ENCODE data around the gene WDR6. TPM values are rescaled to one million over a fixed set of nuclear protein-coding genes. Genes with fewer than 3 reads are reported as not detected.

The WDR6 gene
- total and polyA plus RNA-seq, 10 of the 15 experiments (the other 5 are each of a cell fraction or from before 2014, with no cell fraction given), result 21.3 to 169 (median 107) TPM

DNA sequence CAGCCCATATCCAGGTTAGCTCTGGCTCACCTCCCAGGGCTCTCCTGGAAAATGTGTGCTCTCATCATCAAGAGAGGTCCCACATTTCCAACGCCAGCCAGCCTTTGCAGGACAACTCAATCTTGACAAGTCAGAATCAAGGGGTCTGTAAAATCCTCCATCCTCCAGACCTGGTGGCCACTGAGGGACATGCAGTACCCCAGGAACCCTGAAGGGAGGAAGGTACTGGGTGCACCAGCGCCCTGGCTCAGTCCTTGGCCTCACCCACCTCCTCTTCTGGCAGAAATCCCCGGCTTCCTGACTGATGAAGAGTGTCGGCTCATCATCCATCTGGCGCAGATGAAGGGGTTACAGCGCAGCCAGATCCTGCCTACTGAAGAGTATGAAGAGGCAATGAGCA lies 6.0 kb upstream of the WDR6 start:
- WGBS (ENCODE audit: insufficient coverage, insufficient replicate concordance, low lambda C conversion rate, missing lambda C conversion rate), result 97% methylated on average over 6 of the region's 6 CpGs
- Histone ChIP-seq H3K79me2 (ENCODE audit: control insufficient read depth, insufficient read depth, low read length) (no peaks in the 10 kb centered on the region; the same call in 1 of the 2 replicates), H3K9ac (ENCODE audit: control insufficient read depth, insufficient read depth, low read length) (no peak overlapping the region), H3K4me2 (ENCODE audit: control insufficient read depth, insufficient read depth) (no peak overlapping the region), H3K9me3 (replicated peaks; ENCODE audit: control insufficient read depth, insufficient read depth, low read length) (no peaks in the 10 kb centered on the region), H3K36me3 (ENCODE audit: control insufficient read depth in 2 of 2, insufficient read depth in 2 of 2, low read length in 1 of 2) (no peaks in the 10 kb centered on the region), H2AFZ (ENCODE audit: control insufficient read depth, low read depth, low read length) (no peak overlapping the region), H3K27me3 (replicated peaks in 1 of 2; ENCODE audit: control insufficient read depth in 2 of 2, insufficient read depth in 2 of 2, low read length in 1 of 2) (no peaks in the 10 kb centered on the region), H3K4me1 (ENCODE audit: control insufficient read depth, insufficient read depth, low read length) (peaks cover 3% of the 10 kb centered on the region), H4K20me1 (ENCODE audit: control insufficient read depth, insufficient read depth) (no peaks in the 10 kb centered on the region), H3K4me3 (no peak overlapping the region), H3K27ac (ENCODE audit: control insufficient read depth, insufficient read depth) (no peak overlapping the region)
- no peak for FAIRE-seq
- BruUV-seq (replicated peaks), result no TSS peak
- RAD21 ChIA-PET (ENCODE audit: unreplicated experiment), result no interaction called here
- CTCF ChIA-PET, result no interaction called here
- TF ChIP-seq NR2C2 (IDR thresholded peaks at IDR 0.05; ENCODE audit: borderline replicate concordance, control insufficient read depth, insufficient read length, low read depth), result no peak
- no peak for TF ChIP-seq ZBTB33 (IDR thresholded peaks at IDR 0.05)
- TF ChIP-seq, protein P1, sequence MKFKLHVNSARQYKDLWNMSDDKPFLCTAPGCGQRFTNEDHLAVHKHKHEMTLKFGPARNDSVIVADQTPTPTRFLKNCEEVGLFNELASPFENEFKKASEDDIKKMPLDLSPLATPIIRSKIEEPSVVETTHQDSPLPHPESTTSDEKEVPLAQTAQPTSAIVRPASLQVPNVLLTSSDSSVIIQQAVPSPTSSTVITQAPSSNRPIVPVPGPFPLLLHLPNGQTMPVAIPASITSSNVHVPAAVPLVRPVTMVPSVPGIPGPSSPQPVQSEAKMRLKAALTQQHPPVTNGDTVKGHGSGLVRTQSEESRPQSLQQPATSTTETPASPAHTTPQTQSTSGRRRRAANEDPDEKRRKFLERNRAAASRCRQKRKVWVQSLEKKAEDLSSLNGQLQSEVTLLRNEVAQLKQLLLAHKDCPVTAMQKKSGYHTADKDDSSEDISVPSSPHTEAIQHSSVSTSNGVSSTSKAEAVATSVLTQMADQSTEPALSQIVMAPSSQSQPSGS (IDR thresholded peaks at IDR 0.05; ENCODE audit: low read length), result no peak
- no peak for TF ChIP-seq MAX (IDR thresholded peaks at IDR 0.05; ENCODE audit: low read depth, low read length)
- TF ChIP-seq EZH2 (IDR thresholded peaks at IDR 0.05; ENCODE audit: borderline replicate concordance, control insufficient read depth, low read depth, low read length), result no peak
- intact Hi-C loops (cut with micrococcal nuclease; ENCODE audit: unreplicated experiment), result no loop called here
- POLR2A ChIA-PET, result interaction anchor here (0.5 kb wide), 1 partner anchor 260 kb away, joined by 5 read pairs; no protein-coding TSS in a partner anchor
- DNase-seq (ENCODE audit: low read depth, low spot score), result no peak
- peak; percentile 32; the same call in 1 of the 3 replicates for ATAC-seq
- SMC1A ChIA-PET (ENCODE audit: uncharacterized antibody, unreplicated experiment), result no interaction called here
- in situ Hi-C loops (cut with MboI), result no loop called here
